ENCODE measurements around the gene SLC12A7. TPM values are rescaled to one million over a fixed set of nuclear protein-coding genes. Genes with fewer than 3 reads are reported as not detected.
"Not testable (repeated sequence)": the region's sequence is repeated elsewhere in the genome, so short reads cannot be mapped to it uniquely, and the experiment has no call there.

SLC12A7 gene
- total RNA-seq, 1 experiment from 2014 or later: 6.3 TPM

GRCh38 chr5:1099926-1100663 is 11.8 kb downstream of the SLC12A7 start:
- ChIA-PET POLR2A (no interaction called here), CTCF (no interaction called here)
- no peaks in the 10 kb centered on the region for H3K9me3 Mint-ChIP-seq (ENCODE audit: unreplicated experiment)
- no peak for DNase-seq (ENCODE audit: unreplicated experiment)
- no TSS peak for BruUV-seq (replicated peaks)
- no peaks in the 10 kb centered on the region for H3K36me3 Mint-ChIP-seq (ENCODE audit: insufficient read depth, unreplicated experiment)
- peaks cover 11% of the 10 kb centered on the region for H3K27me3 Mint-ChIP-seq (ENCODE audit: insufficient read depth, unreplicated experiment)
- no peak overlapping the region for H3K27ac Mint-ChIP-seq (ENCODE audit: low read depth, unreplicated experiment)
- H3K4me1 Mint-ChIP-seq (ENCODE audit: insufficient read depth, unreplicated experiment): no peaks in the 10 kb centered on the region
- no peak overlapping the region for H3K4me3 Mint-ChIP-seq (ENCODE audit: unreplicated experiment)
- TF ChIP-seq, protein P1, sequence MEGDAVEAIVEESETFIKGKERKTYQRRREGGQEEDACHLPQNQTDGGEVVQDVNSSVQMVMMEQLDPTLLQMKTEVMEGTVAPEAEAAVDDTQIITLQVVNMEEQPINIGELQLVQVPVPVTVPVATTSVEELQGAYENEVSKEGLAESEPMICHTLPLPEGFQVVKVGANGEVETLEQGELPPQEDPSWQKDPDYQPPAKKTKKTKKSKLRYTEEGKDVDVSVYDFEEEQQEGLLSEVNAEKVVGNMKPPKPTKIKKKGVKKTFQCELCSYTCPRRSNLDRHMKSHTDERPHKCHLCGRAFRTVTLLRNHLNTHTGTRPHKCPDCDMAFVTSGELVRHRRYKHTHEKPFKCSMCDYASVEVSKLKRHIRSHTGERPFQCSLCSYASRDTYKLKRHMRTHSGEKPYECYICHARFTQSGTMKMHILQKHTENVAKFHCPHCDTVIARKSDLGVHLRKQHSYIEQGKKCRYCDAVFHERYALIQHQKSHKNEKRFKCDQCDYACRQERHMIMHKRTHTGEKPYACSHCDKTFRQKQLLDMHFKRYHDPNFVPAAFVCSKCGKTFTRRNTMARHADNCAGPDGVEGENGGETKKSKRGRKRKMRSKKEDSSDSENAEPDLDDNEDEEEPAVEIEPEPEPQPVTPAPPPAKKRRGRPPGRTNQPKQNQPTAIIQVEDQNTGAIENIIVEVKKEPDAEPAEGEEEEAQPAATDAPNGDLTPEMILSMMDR (IDR thresholded peaks at IDR 0.05; ENCODE audit: unreplicated experiment): no peak
- intact Hi-C loops (cut with micrococcal nuclease): no loop called here

DNA sequence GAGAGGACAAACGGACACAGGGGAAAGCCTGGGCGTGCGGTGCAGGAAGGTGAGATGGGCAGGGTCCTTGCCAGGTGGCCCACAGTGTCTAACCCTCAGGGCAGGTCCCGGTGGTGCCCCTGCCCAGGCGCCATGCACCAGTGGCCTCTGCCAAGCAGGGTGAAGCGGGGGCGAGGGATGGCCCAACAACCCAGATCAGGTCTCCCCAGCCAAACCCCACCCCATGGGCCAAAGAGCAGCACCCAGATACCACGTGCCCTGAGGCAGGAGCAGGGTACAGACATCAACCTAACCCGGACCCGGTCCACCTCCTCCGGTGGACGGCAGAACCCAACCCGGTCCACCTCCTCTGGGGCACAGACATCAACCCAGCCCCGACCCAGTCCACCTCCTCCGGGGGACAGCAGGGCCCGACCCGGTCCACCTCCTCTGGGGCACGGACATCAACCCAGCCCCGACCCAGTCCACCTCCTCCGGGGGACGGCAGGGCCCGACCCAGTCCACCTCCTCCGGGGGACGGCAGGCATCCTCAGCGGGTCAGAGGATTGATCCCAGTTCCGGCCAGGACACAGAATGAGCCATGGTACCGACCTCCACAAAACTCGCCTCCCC is 12.8 kb downstream of the SLC12A7 start:
- H3K27me3 Mint-ChIP-seq (ENCODE audit: insufficient read depth, unreplicated experiment): peaks cover 11% of the 10 kb centered on the region
- intact Hi-C loops (cut with micrococcal nuclease): no loop called here
- CTCF ChIA-PET: no interaction called here

DNA sequence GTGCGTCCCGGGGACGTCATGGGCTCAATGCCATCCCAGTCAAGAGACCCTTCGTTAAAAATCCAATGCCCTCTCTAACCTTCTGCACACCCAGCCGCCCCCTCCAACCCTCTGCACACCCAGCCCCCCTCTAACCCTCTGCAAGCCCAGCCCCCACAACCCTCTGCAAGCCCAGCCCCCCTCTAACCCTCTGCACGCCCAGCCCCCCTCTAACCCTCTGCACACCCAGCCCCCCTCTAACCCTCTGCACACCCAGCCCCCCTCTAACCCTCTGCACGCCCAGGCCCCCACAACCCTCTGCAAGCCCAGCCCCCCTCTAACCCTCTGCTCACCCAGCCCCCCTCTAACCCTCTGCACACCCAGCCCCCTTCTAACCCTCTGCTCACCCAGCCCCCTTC is 13.9 kb downstream of the SLC12A7 start:
- H3K36me3 Mint-ChIP-seq (ENCODE audit: insufficient read depth, unreplicated experiment); intact Hi-C loops (cut with micrococcal nuclease): not testable (repeated sequence)

More for the DNA sequence above, 12.8 kb downstream of the SLC12A7 start:
- H3K4me3 Mint-ChIP-seq (ENCODE audit: unreplicated experiment): no peak overlapping the region
- no peaks in the 10 kb centered on the region for H3K36me3 Mint-ChIP-seq (ENCODE audit: insufficient read depth, unreplicated experiment)
- no peak for DNase-seq (ENCODE audit: unreplicated experiment)
- H3K27ac Mint-ChIP-seq (ENCODE audit: low read depth, unreplicated experiment): no peak overlapping the region
- BruUV-seq (replicated peaks): no TSS peak
- H3K4me1 Mint-ChIP-seq (ENCODE audit: insufficient read depth, unreplicated experiment): no peaks in the 10 kb centered on the region
- no peaks in the 10 kb centered on the region for H3K9me3 Mint-ChIP-seq (ENCODE audit: unreplicated experiment)
- TF ChIP-seq, protein P1 (IDR thresholded peaks at IDR 0.05; ENCODE audit: unreplicated experiment): no peak
- POLR2A ChIA-PET: no interaction called here

GRCh38 chr5:1097381-1097987 is 14.4 kb downstream of the SLC12A7 start:
- Mint-ChIP-seq H3K4me1 (ENCODE audit: insufficient read depth, unreplicated experiment) (no peaks in the 10 kb centered on the region), H3K27me3 (ENCODE audit: insufficient read depth, unreplicated experiment) (no peaks in the 10 kb centered on the region), H3K27ac (ENCODE audit: low read depth, unreplicated experiment) (no peak overlapping the region), H3K4me3 (ENCODE audit: unreplicated experiment) (no peak overlapping the region), H3K9me3 (ENCODE audit: unreplicated experiment) (no peaks in the 10 kb centered on the region), H3K36me3 (ENCODE audit: insufficient read depth, unreplicated experiment) (no peaks in the 10 kb centered on the region)
- POLR2A ChIA-PET: no interaction called here
- no TSS peak for BruUV-seq (replicated peaks)
- TF ChIP-seq, protein P1 (IDR thresholded peaks at IDR 0.05; ENCODE audit: unreplicated experiment): no peak
- no peak for DNase-seq (ENCODE audit: unreplicated experiment)
- intact Hi-C loops (cut with micrococcal nuclease): no loop called here
- CTCF ChIA-PET: interaction anchor here (0.6 kb wide), 1 partner anchor 373 kb away, joined by 3 read pairs; no protein-coding TSS in a partner anchor

More for the DNA sequence above, 13.9 kb downstream of the SLC12A7 start:
- POLR2A ChIA-PET; H3K4me1 Mint-ChIP-seq (ENCODE audit: insufficient read depth, unreplicated experiment); H3K4me3 Mint-ChIP-seq (ENCODE audit: unreplicated experiment); CTCF ChIA-PET; H3K27me3 Mint-ChIP-seq (ENCODE audit: insufficient read depth, unreplicated experiment); H3K27ac Mint-ChIP-seq (ENCODE audit: low read depth, unreplicated experiment); BruUV-seq (replicated peaks); DNase-seq (ENCODE audit: unreplicated experiment); H3K9me3 Mint-ChIP-seq (ENCODE audit: unreplicated experiment): not testable (repeated sequence)

Measured in MCF 10A (cell line).